Transverse colon (tissue), 4 donors: ENCODE results near the gene PMM1. TPM values are rescaled to one million over a fixed set of nuclear protein-coding genes. Genes with fewer than 3 reads are reported as not detected.

Experiments
- DNase-seq: peaks from one replicate; pipeline ENCODE4 v3.0.0-alpha.2; 2019
- H3K27ac ChIP-seq, 4 donors: fragments of 200-600 bp; sonication (generic); 2 replicates each; pipeline ENCODE4 v1.5.1; 2016 to 2018; ENCODE audit warnings: inconsistent platforms in 4 of 4
- H3K27me3 ChIP-seq: fragments of 200-600 bp; sonication (generic); 2 replicates; pipeline ENCODE4 v1.5.1; 2017; ENCODE audit warnings: inconsistent platforms
- H3K36me3 ChIP-seq, 4 donors: fragments of 200-600 bp; sonication (generic); 2 replicates each; pipeline ENCODE4 v1.5.1; 2017 to 2019; ENCODE audit warnings: inconsistent platforms in 4 of 4
- H3K4me1 ChIP-seq, 4 donors: fragments of 200-600 bp; sonication (generic); 2 replicates each; pipeline ENCODE4 v1.5.1; 2017 to 2020; ENCODE audit warnings: inconsistent platforms in 4 of 4
- H3K4me3 ChIP-seq, 4 donors: fragments of 200-600 bp; sonication (generic); 1 replicate in 1 of 4; 2 replicates in 3 of 4; pipeline versions ENCODE4 v1.5.1 to v1.6.1; 2017 to 2019; ENCODE audit warnings: inconsistent platforms in 4 of 4
- H3K9me3 ChIP-seq, 2 donors: fragments of 200-600 bp; sonication (generic); 2 replicates each; pipeline ENCODE4 v1.5.1; 2017 to 2019; ENCODE audit warnings: inconsistent platforms in 2 of 2
- EP300 ChIP-seq: sonication (generic); formaldehyde crosslinking; IDR thresholded peaks from one replicate; pipeline ENCODE4 v1.6.1; 2017; ENCODE audit warnings: antibody characterized with exemption, low read depth
- POLR2A ChIP-seq: fragments of 450-650 bp; IDR thresholded peaks from one replicate; pipeline ENCODE4 v1.6.1; 2016; ENCODE audit warnings: antibody characterized with exemption, mild to moderate bottlenecking, moderate library complexity
- POLR2AphosphoS5 ChIP-seq, 3 donors: sonication (generic); formaldehyde crosslinking; IDR thresholded peaks; one replicate each; pipeline ENCODE4 v1.6.1; 2016; ENCODE audit warnings: antibody characterized with exemption in 3 of 3
- WGBS, 2 donors: methylation state at CpG; one replicate each; pipeline ENCODE4 v1.1.5; 2018; ENCODE audit warnings: low coverage in 1 of 2; 5-methylcytosine and 5-hydroxymethylcytosine counted together
- in situ Hi-C, 4 donors: fragments of 200-750 bp; cut with MboI; loops; one replicate each; pipeline versions ENCODE4 v1.15.0 to v1.15.1; 2017; ENCODE audit warnings: low sequenced_read_pairs in 3 of 4, low pct_ligation_motif_present in 1 of 4, low pct_unique_long_range_greater_than_20kb in 1 of 4
- intact Hi-C: fragments of 100-400 bp; cut with DNase I; formaldehyde crosslinking; loops from one replicate; pipeline ENCODE4 v1.15.1; 2023; ENCODE audit warnings: low total_unique reads
- total RNA-seq, 4 donors: library from RNA; depleted of rRNA; stranded (reverse); fragments of >200 nt; gene quantifications; one replicate each; pipeline ENCODE4 v1.1.0, GENCODE V29; 2016
- TF ChIP-seq, protein P1 (sequence below), 5 experiments: fragments of 200-600 bp in 3 of 5; fragments of 450-650 bp in 2 of 5; sonication (generic) in 3 of 5; IDR thresholded peaks; 1 replicate in 2 of 5; 2 replicates in 3 of 5; pipeline ENCODE4 v1.5.1; 2016 to 2017; ENCODE audit warnings: antibody characterized with exemption in 5 of 5, inconsistent platforms in 3 of 5, mild to moderate bottlenecking in 2 of 5, moderate library complexity in 1 of 5

Gene PMM1
- total RNA-seq, 4 donors from 2014 or later = 104 to 262 (median 128) TPM

DNA sequence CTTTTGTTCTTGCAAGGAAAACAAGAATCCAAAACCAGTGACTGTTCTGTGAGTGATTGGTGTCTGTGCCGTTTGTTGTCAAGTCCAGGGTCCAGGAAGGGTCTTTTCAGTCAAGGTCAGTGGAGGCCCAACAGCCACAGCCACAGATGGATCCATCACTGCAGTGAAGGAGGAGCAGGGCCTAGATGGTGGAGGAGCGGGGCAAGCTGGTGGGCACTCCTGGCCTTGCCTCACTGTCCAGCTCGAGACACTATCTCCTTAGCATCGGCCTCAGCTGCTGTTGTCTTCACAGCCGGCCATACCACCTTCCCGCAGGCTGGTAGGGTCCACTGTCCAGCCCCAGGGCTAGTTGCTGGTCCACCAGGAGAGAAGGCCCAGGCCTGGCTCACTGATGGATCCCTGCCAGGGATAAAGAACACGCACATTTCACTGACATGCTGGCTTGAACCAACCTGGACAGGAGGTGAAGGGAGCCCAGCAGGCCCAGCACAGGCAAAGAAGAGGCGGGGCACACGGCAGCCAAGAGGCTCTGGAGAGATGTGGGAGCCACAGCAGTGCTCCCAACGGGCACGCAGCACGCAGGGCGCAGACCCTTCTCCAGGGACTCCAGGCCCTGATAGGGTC is 60.6 kb downstream of the PMM1 start:
- Histone ChIP-seq H3K36me3 (peaks cover 0 to 35% (median 13%) of the 10 kb centered on the region in 4 donors), H3K9me3 (no peaks in the 10 kb centered on the region), H3K4me1 (peaks cover 10 to 18% (median 17%) of the 10 kb centered on the region in 4 donors), H3K27ac (no peak overlapping the region), H3K4me3 (no peak overlapping the region), H3K27me3 (no peaks in the 10 kb centered on the region)
- TF ChIP-seq POLR2A (peak; percentile 3), EP300 (no peak)
- WGBS, 2 donors = 82% methylated on average over 9 of the region's 13 CpGs; no CpG with 5 or more reads in 1 of the 2 donors
- in situ Hi-C loops = loop anchor here in 1 of 4 donors (5.0 kb wide), 1 partner anchor 127 kb away; no protein-coding TSS in a partner anchor
- DNase-seq = no peak
- intact Hi-C loops = no loop called here

- H3K4me1 ChIP-seq = peaks cover 17 to 24% (median 21%) of the 10 kb centered on the region in 4 donors
- in situ Hi-C loops = loop anchor here in 1 of 4 donors (5.0 kb wide), 1 partner anchor 126 kb away; no protein-coding TSS in a partner anchor
- no peak overlapping the region for H3K27ac ChIP-seq
- DNase-seq = no peak
- H3K36me3 ChIP-seq = peaks cover 0 to 37% (median 13%) of the 10 kb centered on the region in 4 donors
- WGBS, 2 donors = 72% methylated on average over 15 of the region's 16 CpGs; no CpG with 5 or more reads in 1 of the 2 donors
- no peak overlapping the region for H3K4me3 ChIP-seq
- H3K9me3 ChIP-seq = no peaks in the 10 kb centered on the region
- TF ChIP-seq POLR2A (no peak), EP300 (no peak), POLR2AphosphoS5 (IDR thresholded peaks at IDR 0.05) (no peak)
- TF ChIP-seq, protein P1, sequence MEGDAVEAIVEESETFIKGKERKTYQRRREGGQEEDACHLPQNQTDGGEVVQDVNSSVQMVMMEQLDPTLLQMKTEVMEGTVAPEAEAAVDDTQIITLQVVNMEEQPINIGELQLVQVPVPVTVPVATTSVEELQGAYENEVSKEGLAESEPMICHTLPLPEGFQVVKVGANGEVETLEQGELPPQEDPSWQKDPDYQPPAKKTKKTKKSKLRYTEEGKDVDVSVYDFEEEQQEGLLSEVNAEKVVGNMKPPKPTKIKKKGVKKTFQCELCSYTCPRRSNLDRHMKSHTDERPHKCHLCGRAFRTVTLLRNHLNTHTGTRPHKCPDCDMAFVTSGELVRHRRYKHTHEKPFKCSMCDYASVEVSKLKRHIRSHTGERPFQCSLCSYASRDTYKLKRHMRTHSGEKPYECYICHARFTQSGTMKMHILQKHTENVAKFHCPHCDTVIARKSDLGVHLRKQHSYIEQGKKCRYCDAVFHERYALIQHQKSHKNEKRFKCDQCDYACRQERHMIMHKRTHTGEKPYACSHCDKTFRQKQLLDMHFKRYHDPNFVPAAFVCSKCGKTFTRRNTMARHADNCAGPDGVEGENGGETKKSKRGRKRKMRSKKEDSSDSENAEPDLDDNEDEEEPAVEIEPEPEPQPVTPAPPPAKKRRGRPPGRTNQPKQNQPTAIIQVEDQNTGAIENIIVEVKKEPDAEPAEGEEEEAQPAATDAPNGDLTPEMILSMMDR (IDR thresholded peaks at IDR 0.05) = no peak
- no peaks in the 10 kb centered on the region for H3K27me3 ChIP-seq
- intact Hi-C loops = no loop called here
These were observed 61.4 kb downstream of the PMM1 start for GRCh38 chr22:41528132-41528766.

Other genes starting within 250 kb of the PMM1 start
- gene TEF, start 207.9 kb downstream of the PMM1 start, total RNA-seq = 10 to 100 TPM; 22.9 to 47.9 (median 34.0) TPM
- gene TOB2, start 143.0 kb downstream of the PMM1 start, total RNA-seq = 10 to 100 TPM; 22.7 to 64.0 (median 49.7) TPM
- gene PHF5A, start 121.1 kb downstream of the PMM1 start, total RNA-seq = 10 to 100 TPM in 3 of 4 donors, 1 to 10 TPM in 1; 3.0 to 33.9 (median 25.0) TPM
- 100 to 1,000 TPM; 164 to 351 (median 255) TPM for gene ACO2, start 120.7 kb downstream of the PMM1 start, total RNA-seq
- 1 to 10 TPM; 5.6 to 8.4 (median 7.0) TPM for gene POLR3H, start 45.4 kb downstream of the PMM1 start, total RNA-seq
- 1 to 10 TPM; 1.2 to 7.1 (median 2.8) TPM for gene CSDC2, start 28.8 kb downstream of the PMM1 start, total RNA-seq
- gene DESI1, start 31.2 kb upstream of the PMM1 start, total RNA-seq = 10 to 100 TPM; 13.5 to 27.6 (median 16.8) TPM
- gene XRCC6, start 31.5 kb upstream of the PMM1 start, total RNA-seq = 100 to 1,000 TPM in 3 of 4 donors, 10 to 100 TPM in 1; 56.5 to 145 (median 126) TPM
- 10 to 100 TPM; 32.9 to 89.4 (median 58.9) TPM for gene SNU13, start 99.0 kb upstream of the PMM1 start, total RNA-seq
- 10 to 100 TPM in 1 of 4 donors, 1 to 10 TPM in 1, not detected in 2; 1.1 to 20.5 TPM for gene MEI1, start 109.7 kb upstream of the PMM1 start, total RNA-seq
- 1 to 10 TPM in 2 of 4 donors, not detected in 2; 5.9 to 9.8 TPM for gene CCDC134, start 210.8 kb upstream of the PMM1 start, total RNA-seq
- 100 to 1,000 TPM; 156 to 252 (median 166) TPM for gene SREBF2, start 243.3 kb upstream of the PMM1 start, total RNA-seq